ENCODE measurements around the gene KCNN3.

Gene KCNN3

DNA sequence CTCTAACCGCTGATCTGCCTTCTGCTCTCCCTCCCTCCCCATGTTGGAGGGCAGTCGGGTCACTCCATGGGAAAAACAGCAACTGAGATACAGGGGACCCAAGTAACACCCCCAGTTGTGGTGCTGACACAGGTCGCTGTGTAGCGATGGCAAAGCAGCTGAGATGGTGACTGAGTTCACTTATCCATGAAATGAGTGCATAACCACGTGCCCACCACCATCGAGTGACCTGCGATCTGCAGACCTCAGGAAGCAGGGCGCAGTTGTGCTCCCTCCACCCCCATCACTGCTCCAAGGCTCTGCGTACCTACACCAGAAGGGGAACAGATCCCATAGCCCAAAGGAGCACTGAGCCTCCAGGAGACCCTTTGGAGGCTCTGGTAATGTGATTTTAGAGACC lies 31.1 kb downstream of the KCNN3 start:
- FAIRE-seq: no peak

DNA sequence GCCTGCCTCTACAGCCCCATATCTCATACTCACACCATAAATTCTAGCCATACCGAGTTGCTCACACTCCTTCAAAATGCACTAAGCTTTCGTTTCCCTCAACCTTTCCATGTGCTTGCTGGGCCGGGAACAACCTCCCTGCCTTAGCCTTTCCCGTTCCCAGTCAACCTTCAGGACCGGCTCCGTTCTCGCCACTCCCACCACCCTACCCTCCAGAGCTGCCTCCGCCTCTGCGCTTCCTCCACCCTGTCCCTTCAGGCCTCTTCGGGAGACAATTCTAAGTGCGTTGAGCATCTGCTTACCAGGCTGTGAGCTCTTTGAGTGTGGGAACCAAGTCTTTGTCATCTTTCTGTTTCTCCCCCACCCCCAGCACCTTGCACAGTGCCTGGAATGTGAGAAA lies 31.6 kb downstream of the KCNN3 start:
- no peak for FAIRE-seq

DNA sequence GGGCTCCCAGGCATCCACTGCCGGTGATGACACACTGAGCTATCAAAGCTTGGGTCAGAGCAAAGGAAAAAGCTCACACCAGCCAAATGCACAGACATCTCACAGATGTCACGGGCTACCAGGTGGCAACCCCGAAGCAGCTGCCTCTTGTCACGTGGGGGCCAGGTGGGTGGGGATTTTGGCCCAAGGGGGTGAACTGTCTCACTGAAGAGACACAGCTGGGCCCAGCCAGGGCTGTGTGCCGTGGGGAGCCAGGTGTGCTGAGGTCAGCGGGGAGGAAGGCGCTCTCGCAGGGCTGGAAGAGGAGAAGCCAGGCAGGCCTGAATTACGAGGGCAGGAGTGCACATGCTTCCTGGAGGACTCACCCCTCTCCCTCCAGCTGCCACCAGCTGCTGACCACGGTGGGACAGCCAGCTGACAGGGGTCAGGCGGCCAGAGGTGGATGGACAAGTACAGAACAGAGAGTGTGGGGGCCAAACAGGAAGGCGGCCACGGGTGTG lies 32.4 kb downstream of the KCNN3 start:
- FAIRE-seq: no peak

DNA sequence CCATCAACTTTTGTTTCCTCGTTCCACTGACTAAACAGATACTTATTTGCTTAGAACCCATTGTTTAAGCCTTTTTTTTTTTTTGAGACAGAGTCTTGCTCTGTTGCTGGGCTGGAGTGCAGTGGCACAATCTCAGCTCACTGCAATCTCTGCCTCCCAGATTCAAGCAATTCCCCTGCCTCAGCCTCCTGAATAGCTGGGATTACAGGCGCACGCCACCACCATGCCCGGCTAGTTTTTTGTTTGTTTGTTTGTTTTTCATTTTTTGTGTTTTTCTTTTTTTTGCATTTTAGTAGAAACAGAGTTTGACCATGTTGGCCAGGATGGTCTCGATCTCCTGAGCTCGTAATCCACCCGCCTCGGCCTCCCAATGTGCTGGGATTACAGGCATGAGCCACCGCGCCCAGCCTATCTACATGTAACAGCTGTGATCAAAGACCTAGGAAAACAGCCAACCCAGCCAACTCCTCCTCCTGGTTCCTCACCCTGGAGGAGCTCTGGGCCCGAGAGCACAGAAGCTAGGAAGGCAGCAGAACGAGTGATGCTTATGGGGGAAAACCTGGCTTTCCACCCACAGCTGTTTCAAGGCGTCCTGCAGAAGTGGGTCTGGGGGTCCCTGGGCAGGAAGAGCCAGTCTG lies 32.9 kb downstream of the KCNN3 start:
- FAIRE-seq: no peak

DNA sequence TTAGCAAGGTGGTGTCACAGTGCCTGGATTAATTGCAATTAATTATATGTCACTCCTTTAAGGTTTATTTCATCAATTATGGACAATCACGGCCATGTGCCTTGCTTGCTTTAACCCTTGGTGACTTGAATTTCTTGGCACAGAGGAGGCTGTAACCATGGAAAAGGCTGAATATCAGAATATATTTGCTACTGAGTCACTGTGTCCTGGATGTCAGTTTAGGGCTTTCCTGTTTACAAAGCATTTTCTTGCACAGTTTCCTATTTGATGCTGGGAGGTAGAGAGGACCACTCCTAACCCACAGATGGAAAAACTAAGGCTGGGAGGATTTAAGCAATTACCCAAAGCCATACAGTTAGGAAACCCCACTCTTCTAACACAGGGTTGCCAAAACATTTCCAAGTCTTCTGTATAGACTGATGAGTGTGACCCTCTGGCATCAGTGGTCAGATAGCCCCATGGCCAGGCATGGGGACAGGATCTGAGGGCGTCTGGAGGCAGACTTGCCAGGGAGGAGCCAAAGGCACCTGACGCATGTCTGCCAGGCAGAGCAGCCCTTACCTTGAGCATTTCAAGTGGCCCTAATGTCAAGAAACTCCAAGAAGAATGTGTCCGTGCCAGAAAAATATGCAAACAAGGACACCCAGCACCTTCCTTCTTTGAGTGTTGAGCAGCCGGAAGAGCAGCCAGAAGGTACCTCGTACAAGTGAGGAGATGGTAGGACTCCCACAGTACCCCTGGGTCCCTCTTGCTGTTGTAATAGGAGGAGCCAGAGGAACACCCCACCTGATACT lies 34.4 kb downstream of the KCNN3 start:
- no peak for FAIRE-seq

DNA sequence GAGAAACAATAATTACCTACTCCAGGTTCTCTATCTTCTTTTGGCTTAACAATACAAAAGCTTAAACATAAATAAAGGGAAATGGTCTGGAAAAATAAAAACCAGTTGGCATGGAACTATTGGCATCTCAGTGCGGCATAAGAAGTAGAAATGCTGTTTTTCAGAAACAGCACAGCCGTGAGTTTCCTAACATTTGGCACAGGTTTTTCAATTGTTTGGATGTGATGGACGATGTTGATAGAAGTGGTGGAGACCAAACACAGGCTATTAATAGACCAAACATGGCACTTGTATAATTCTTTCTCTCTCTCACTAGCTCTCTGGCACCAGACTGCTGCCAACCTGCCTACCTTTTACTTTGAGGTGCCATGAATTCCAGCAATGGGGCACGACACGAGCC lies 36.2 kb downstream of the KCNN3 start:
- FAIRE-seq: no peak

DNA sequence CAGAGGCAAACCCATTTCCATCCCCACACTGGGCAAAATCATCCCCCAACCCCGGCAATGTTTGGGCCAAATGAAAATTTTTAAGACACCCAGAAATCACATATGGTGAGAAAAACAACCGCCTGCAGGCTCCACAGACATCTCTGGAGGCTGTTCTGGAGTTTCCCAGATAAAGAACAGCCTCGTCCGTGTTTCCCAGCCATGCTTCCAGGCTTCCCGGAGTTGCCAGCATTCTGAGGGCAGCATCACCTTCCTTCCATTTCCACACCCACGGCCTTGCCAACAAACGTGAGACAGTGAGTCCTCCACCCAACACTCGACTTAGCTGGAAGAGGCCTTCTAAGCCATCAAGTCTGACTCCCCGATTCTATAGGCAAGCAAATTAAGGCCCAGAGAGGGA lies 36.9 kb downstream of the KCNN3 start:
- no peak for FAIRE-seq

DNA sequence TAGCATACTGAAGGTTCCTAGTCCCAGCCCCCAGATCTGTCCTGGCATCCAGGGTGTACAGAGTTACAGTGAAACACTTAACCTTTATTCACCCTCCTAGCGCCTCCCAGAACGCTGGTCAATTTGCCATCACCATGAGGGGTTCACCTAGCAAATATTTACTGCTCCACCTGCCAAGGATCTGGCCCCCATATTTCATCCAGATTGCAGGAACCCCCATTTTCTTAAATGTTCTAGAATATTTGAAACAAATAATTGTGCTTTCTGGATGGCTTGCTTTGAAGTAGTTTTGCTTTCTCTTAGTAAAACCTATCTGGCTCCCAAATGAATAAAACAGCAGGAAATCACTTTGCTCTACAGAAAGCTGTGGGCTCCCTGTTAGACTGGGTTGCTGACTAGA lies 37.7 kb downstream of the KCNN3 start:
- no peak for FAIRE-seq

DNA sequence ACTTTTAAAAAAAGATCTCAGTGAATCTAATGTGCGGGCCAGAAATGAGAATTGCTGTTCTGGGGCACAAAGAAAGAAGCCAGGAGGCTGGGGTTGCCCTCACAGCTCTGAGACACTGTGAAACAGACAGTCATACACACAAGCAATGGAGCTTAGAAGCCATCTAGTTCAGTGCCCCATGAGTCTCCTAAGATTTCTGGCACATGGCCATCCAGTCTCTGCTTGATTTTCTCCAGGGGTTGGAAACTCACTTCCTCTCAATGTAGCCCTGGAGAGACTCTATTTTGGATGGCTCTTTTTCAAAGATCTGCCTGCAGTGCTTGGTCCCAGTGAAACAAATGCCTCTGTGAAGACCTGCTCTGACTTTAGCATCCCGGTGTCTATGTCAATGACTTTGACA lies 38.6 kb downstream of the KCNN3 start:
- no peak for FAIRE-seq

DNA sequence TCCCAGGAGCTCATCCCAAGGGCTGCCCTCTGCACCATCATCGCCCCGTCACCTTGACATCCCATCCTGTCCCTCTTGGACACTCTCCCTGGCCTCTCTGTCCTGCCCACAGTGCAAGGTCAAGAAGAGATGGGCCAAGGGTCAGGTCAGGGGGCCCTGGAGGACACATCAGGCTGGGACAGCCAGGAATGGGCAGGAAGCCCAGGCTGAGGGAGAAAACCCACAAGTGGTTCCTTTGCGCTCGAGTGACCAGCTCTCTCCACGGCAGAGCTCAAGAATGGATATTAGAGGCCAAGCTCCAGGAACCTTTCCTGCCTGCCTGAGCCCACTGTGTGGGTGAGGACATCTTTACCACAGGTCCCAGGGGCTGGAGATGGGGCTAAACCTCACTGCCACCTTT lies 41.0 kb downstream of the KCNN3 start:
- FAIRE-seq: no peak

DNA sequence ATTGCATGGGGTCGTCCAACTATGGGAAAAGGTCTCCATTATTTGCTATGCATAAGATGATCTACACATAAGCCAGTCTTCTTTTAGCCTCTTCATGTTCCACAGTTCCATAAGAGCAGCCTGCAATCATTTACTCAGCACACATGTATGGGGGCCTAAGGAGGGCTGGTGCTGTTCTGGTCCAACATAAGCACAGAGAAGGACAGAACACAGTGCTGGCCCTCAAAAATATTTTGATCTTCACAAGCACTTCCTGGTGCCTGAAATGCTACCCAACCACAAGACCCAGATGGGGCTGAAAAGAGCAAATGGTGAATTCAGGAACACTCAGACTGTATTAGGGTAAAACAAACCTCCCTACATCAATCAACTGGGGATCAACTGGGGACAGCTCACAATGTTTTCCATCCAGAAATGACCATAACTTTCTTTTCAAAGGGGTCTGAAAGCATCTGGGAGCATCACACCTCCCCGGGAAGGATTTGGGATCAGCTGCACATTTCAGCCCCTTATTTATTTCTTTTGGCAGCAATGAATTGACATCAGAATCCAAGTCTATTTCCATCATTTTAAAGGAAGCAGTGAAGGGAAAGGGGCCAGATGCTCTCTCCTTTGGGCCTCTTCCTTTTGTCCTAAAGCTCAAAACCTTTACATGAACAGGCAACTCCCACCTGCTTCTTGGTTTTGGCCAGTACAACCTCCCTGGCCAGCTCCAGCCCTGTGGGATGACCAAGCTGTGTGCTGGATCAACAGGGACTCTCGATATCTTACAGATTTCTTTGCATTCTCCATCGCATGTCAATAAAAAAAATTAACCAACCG lies 45.7 kb downstream of the KCNN3 start:
- FAIRE-seq: no peak

DNA sequence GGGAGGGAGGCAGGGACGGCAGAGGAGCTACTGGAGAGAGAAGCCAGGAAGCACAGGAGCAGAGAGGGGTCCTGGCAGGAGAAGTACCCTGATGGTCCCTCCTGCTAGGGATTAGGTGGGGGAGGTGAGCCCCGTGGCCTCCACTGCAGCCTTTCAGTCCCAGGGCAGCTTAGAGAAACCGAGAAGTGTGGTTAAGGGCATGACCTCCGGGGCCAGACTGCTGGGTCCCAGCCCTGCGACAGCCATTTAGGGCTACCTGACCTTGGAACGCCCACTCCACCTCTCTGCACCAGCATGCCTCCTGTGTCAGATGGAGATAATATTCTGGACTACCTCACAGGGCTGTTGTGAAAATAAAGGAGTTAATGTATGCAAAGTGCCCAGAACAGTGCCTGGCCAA lies 47.4 kb downstream of the KCNN3 start:
- no peak for FAIRE-seq

DNA sequence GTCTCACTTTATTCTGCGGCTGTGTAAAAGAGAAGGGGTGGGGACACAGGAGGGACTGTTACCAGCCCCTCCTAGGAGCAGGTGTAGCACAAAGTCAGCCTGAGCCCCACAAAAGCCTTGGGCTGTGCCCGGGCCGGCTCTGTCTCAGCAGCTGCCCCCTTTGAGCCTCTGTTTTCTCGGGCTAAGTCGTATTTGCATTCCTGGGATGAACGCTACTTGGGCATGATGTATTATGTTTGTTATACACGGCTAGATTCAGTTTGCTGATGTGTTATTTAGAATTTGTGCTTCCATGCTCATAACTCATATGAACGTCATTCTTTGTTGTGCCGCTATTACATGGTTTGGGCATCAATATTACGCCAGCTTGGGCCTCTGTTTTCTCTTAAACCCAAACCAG lies 47.8 kb downstream of the KCNN3 start:
- no peak for FAIRE-seq

DNA sequence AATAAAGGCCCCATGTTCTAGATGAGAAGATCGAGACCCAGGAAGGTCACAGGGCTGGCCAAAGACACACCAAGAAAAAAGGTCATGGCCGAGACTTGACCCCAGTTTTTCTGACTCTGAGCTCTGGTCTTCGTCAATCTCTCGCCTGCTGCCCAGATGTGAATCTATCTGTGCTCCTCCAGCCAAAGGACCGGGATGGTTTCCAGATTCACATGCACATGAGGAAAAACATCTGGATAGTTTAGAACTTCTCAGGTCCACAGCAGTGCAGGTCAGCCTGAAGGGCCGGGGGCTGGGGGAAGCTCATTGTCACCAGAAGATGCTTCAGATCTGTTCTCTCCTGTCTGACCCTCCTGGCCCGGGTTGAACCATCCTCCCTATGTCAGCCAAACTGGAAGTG lies 49.0 kb downstream of the KCNN3 start:
- FAIRE-seq: no peak

DNA sequence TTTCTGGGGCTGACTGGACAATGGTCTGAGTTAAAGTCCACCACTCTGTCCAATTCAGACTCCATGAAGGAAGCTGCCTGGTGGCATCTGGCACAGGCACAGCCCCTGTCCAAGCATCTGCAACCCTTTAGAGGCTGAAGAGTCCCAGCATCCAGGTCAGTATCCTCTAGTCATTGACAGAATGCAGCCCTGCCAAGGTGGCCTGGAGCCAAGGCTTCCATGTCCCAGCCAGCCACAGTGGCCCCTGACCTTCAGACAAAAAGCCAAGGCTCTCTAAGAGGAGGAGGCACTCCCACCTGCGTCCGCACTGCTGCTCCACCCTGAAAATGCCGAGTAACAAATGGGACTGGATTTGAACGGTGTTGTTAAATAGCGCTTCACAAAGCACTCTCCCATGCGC lies 49.4 kb downstream of the KCNN3 start:
- FAIRE-seq: no peak

DNA sequence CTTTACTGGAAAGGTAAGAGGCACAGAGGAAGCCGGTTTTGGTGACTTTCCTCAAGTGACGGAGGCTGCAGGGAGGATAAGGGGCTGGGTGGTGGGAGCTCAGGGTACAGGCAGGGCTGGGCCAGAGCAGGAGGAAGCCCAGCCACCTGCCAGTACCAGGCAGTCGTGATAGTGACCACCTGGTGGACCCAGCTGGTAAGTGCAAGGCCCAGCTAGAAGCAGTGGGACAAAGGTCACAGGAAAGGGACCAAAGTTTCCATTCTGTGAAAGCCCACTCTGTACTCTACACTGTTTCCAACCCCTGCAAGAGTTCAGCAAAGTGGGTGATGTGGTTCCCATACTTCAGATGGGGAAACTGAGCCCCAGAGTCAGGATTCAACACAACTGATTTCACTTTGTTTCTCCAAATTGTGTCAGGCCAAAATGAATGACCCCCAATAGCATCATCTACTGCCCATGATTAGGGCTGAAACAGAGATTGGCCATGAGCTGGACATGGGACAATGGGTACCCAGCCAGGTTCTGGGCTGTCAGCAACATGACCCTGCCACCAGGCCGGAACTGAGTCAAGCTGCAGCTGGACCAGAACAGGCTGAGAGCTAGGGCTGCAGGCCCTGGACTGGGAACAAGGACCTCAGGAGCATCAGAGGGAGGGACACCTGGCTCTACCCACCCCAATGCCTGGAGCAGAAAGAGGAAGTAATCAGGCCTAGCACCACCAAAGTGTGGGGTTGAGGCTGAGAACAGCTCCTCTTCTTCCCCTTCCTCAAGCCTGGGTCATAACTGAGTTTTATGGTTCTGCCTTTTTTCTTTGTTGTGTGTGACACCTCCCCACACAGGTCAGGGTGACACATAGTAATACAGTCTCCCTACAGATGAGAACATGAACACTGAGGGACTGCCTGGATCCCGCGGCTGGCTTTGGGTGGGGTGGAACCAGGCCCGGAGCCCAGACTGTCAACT lies 50.2 kb downstream of the KCNN3 start:
- no peak for FAIRE-seq

DNA sequence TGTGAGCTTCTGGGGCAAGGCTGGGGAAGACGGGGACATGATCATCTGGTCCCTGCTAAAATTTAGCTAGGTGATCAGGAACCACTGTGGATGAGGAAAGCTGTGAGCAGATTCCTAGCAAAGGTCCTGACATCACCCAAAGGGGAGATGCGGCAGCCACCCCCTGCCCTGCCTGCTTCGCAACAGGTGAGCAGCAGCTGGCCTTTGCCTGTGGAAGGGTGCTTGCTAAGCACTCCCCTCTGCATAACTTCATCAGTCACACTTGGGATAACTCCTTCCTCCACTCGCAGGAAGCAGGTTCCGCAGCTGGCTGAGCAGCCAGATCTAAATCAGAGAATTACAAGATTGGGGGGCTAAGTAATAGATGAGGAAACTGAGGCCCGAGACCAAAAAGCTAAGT lies 51.2 kb downstream of the KCNN3 start:
- FAIRE-seq: no peak

DNA sequence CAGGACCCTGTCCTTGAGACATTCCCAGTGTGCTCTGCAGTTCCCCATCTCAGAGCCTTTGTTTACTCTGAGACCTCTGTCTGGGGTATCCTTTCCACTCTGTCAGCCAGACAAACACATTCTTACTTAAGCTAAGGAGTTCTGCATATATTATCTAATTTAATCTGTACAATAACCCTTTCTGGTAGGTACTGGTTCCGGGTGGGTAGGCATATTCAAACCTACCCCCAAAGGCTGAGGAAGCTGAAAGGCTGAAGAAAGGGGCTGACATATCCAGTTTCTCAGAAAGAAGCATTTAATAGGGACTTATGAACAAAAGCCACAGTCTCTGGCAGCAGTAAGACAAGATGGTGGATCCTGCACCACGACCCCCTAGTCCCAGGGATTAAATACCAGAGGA lies 53.1 kb downstream of the KCNN3 start:
- no peak for FAIRE-seq

DNA sequence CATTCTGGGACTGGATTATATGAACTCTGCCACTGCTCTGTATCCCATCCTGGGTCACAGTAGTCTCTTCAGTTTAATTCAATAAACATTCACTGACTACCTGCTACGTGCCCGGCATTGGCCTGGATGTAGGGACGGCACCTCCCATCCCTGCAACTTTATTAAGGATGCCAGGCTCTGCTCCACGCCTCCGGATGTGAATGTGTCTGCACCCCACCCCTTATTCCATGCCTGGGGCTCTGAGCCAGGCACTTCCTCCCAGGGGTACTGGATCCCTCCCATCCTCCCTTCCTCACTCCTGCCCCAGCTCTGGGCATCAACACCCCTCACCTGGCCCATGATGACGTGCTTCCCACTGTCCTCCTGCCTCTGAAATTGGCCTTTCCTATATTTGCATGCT lies 53.7 kb downstream of the KCNN3 start:
- FAIRE-seq: no peak

DNA sequence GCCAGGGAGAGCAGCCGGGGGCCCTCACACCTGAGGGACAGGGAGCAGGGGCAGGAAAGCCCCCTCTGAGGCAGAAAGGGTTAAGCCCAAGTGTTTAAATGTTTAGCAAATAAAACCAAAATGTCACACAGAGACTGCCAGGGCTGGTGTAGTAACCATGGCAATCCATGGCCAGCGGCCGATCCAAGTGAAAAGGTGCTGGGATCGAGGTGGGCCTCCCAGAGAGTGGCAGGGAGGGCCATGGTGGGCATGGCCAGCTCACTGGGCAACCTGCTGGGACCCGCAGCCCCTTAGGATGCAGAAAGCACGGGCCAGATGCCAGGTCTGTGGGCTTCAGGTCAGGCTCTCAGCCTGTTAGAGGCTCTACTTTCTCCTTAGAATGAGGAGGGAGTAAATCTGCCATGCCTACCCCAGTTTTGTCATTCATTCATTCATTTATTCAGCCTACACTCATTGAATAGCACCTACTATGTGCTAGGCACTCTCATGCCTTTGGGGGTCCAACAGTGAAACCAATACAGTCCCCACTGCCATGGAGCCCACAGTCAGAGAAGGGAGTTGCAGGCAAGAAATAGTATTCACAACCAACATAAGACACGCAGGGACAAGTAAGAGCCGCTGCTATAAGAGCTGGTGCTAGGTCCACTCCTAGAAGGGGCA lies 56.1 kb downstream of the KCNN3 start:
- no peak for FAIRE-seq

DNA sequence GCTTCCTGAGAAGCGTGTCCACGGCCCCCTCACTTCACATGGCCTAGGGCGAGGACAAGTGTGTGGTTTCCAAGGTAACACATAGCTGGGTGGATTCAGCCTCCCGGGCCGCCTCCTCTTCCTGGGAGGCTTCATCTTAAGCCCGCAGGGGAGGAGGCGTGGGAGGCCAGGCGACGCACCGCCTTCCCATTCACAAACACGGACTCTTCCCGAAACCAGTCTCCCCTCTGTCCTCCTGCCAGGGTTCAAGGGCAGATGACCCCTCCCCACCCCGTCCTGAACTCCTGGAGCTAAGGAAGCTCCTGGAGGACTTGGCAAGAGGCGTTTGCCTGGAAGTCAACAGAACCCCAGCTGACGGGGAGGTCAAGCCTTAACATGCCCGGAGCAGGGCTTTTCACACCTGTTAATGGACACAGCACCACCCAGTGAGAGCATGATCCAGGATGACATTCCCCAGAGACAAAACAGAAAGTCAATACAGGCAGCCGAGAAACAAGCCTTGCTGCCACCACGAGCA lies 56.7 kb downstream of the KCNN3 start:
- no peak for FAIRE-seq

DNA sequence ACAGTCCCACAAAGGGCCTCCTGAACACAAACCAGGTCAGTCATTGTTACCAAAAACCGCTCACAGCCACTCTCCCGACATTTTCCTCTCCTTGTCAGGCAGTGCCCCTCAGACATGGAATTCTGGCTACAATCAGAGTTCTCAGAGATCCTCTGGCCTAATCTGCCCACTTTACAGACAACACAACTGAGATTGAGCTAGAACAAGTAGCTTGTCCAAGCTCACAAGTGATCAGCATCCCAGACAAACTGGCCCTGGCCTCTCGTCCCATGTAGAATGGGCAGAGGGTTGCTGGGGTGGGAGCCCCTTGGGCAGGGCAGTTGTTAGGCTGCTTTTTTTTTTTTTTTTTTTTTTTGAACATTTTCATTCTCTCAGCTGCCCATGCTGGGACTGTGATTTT lies 57.2 kb downstream of the KCNN3 start:
- FAIRE-seq: no peak
